IPS-18c (cell line): Measurements from ENCODE around the gene DYNC2H1.

ENCODE experiments used
- H3K4me3 ChIP-seq: 2 replicates; pipeline ENCODE4 v1.7.0; 2013; ENCODE audit warnings: low read depth, mild to moderate bottlenecking, low read length, moderate library complexity; ENCODE audit not compliant: insufficient read depth
- H3K9me3 ChIP-seq: one replicate; pipeline ENCODE4 v1.6.1; 2013; ENCODE audit warnings: mild to moderate bottlenecking, low read length, moderate library complexity; ENCODE audit not compliant: control insufficient read depth, insufficient read depth

Gene DYNC2H1

DNA sequence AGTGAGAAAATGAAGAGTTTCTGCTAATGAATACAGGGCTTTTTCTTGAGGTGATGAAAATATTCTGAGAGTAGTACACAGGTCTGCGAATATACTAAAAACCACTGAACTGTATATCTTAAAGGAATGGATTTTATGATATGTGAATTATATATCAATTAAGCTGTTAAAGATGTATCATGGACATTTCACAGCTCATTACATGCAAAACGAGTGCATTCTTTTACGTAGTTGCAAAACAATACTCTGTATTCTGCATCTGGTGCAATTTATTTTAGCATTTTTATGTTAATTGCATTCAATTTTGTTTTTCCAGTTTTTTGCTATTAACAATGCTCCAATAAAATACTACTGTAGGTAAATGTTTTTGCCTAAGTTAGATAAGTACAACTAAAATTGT lies 411.6 kb downstream of the DYNC2H1 start:
- Histone ChIP-seq H3K9me3 (peaks cover 3% of the 10 kb centered on the region), H3K4me3 (no peak overlapping the region)

DNA sequence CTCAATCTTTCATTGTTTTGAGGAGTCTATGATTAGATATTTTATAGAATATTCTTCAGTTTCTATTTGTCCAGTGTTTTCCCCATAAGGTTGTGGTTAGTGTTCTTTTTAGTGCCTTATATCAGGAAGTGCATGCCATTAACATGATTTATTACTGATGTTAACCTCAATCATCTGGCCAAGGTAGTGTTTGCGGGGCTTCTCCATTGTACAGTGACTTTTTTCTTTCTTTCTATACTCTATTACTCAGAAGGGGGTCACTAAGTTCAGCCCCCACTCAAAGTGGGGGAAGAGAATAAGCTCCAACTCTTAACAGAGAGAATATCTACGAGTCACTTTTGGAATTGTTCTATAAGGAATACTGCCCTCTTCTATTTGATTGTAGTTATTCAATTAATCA lies 415.8 kb downstream of the DYNC2H1 start:
- H3K9me3 ChIP-seq, result peaks cover 3% of the 10 kb centered on the region
- no peak overlapping the region for H3K4me3 ChIP-seq

DNA sequence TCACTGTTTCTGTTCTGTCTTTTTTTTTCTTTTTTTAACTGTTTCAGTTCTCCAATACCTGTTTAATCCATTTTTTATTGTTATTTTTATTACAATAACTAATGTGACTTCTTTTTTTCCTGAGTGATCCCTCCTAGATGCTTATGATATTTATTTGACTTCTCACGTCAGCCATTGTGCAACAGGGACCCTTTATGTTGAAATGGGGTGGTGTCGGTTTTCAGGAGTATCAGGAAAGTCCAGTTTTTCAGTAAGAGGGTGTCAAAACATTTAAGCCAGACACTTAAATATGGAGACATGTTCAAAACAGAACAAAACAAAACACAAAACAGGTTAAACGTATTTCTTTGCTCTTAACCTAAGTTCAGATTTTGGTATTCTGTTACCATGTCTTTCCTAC lies 418.8 kb downstream of the DYNC2H1 start:
- no peak overlapping the region for H3K4me3 ChIP-seq
- no peaks in the 10 kb centered on the region for H3K9me3 ChIP-seq

DNA sequence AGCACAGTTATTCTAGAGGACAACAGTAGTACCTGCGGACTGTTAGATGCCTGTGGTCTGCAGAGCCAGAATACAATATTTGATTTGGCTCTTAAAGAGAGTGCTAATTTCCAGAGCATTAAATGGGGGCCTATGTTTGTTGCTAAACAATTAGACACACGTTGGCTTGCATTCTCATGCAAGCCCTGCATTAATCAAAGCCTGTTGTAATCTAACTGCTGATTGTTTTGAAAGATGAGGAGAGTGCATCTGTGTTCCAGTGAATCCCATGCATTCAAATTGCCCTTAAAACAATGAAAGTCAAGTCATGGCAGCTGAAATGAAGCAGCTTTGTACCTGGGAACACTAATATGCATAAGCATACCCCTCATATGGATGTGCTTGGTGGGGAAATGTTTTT lies 419.4 kb downstream of the DYNC2H1 start:
- Histone ChIP-seq H3K4me3 (no peak overlapping the region), H3K9me3 (no peaks in the 10 kb centered on the region)

DNA sequence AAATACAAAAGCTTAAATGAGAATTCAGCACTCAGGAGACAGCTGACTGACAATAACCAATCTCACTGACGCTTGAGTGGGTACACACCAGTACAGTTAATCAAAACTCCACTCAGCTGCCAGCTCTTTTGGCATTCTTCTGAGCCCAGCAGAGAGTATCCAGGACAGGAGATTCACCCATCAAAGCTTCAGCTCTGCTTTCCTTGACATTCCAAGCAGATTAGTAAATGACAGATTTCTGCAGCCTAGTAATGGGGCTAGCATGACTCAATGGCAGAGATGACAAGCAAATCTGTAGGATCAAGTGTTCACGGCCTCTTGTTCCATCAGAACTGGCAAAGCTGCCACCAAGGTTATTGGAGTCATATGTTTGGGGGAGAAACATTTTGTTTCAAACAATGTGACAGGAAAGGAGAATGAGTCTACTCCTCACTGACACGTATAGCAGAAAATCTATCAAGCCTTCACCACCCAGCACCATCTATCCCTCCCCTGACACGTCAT lies 420.0 kb downstream of the DYNC2H1 start:
- Histone ChIP-seq H3K9me3 (no peaks in the 10 kb centered on the region), H3K4me3 (no peak overlapping the region)
